GM12865 (cell line): ENCODE data around the gene PFKL.
"Not testable (repeated sequence)": the region's sequence is repeated elsewhere in the genome, so short reads cannot be mapped to it uniquely, and the experiment has no call there.

ENCODE experiments used
- DNase-seq: peaks from one replicate; pipeline ENCODE4 v3.0.0; 2010; ENCODE audit warnings: low read depth
- H3K4me3 ChIP-seq: 2 replicates; pipeline ENCODE4 v1.5.1; 2011; ENCODE audit warnings: mild to moderate bottlenecking, low read depth, low read length, control low read depth
- TF ChIP-seq, protein P1 (sequence below): IDR thresholded peaks from 2 replicates; pipeline ENCODE4 v1.5.1; 2011; ENCODE audit warnings: low read length, control low read depth, low read depth, inconsistent platforms; ENCODE audit not compliant: insufficient read depth; ENCODE audit errors: missing control alignments

PFKL gene

GRCh38 chr21:44359396-44359795 lies 59.5 kb downstream of the PFKL start:
- no peak for DNase-seq
- TF ChIP-seq, protein P1, sequence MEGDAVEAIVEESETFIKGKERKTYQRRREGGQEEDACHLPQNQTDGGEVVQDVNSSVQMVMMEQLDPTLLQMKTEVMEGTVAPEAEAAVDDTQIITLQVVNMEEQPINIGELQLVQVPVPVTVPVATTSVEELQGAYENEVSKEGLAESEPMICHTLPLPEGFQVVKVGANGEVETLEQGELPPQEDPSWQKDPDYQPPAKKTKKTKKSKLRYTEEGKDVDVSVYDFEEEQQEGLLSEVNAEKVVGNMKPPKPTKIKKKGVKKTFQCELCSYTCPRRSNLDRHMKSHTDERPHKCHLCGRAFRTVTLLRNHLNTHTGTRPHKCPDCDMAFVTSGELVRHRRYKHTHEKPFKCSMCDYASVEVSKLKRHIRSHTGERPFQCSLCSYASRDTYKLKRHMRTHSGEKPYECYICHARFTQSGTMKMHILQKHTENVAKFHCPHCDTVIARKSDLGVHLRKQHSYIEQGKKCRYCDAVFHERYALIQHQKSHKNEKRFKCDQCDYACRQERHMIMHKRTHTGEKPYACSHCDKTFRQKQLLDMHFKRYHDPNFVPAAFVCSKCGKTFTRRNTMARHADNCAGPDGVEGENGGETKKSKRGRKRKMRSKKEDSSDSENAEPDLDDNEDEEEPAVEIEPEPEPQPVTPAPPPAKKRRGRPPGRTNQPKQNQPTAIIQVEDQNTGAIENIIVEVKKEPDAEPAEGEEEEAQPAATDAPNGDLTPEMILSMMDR, result no peak
- H3K4me3 ChIP-seq, result no peak overlapping the region

GRCh38 chr21:44360159-44360558 lies 60.3 kb downstream of the PFKL start:
- H3K4me3 ChIP-seq, result no peak overlapping the region
- TF ChIP-seq, protein P1, result no peak
- no peak for DNase-seq

DNA sequence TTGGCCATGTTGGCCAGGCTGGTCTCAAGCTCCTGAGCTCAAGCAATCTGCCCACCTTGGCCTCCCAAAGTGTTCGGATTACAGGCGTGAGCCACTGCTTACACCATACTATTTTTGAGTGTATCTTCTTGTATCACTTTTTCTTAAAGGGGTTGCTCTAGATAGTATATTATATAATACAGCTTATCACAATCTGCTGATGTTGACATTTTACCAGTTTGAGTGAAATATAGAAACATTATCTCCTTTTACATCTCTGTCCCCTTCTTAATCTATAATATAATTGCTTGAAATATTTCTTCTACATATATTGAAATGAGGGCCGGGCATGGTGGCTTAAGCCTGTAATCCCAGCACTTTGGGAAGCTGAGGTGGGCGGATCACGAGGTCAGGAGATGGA lies 62.0 kb downstream of the PFKL start:
- DNase-seq, H3K4me3 ChIP-seq: not testable (repeated sequence)

DNA sequence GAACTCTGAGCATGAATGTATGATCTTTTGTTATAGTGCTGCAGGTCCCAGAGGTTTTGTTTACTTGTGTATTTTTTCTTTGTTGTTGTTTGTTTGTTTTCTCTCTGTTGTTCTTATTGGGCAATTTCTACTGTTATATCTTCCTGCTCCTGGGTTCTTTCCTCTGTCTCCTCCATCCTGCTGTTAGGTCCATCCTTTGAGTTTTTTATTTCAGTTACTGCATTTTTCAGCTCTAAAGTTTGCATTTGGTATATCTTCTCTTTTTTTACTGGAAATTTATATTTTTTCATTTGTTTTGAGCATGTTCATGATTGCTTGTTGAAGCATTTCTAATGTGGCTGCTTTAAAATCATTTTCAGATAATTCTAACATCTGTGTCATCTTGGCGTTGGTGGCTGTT lies 63.4 kb downstream of the PFKL start:
- TF ChIP-seq, protein P1, result no peak

DNA sequence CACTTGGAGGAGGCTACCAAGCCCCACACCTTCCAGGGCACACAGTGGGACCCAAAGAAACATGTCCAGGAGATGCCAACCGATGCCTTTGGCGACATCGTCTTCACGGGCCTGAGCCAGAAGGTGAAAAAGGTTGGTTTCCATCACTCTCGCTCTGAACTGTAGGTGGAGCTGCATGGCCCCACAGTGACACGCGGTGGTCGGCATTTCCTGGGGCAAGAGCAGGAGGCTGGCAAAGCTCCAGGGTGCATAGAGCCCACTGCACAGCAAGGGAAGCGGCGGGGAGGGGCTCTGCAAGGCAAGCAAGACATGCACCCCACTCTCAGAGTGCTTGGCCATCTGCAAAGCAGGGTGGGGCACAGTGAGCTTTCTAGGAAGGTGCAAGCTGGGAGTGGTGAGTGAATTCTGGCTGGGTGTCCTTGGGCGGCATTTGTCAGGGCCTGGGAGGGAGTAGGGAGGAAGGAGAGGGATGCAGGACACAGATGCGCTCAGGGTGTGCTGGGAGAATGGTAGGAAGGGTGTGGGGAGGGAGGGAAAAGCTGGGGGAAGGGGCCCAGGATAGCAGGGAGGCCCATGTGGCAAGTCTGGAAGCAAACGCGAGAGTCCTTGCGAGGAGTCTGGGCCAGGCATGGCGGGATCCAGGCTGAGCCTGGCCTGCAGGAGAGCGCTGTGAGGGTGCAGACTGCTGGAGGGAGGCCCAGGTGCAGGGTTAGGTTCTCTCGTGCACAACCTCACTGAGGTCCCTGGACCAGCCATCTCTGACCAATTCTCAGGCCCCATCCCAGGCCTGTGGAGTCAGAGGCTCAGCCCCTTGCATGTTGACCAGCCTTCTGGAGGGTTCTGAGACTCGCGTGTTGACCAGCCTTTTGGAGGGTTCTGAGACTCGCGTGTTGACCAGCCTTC lies 64.5 kb downstream of the PFKL start:
- H3K4me3 ChIP-seq, result no peak overlapping the region
- TF ChIP-seq, protein P1, result no peak
- DNase-seq, result no peak

More for the DNA sequence above, 63.4 kb downstream of the PFKL start:
- H3K4me3 ChIP-seq, result no peak overlapping the region
- no peak for DNase-seq

GRCh38 chr21:44365251-44365966 lies 65.6 kb downstream of the PFKL start:
- H3K4me3 ChIP-seq, result no peak overlapping the region
- no peak for DNase-seq
- TF ChIP-seq, protein P1, result no peak

DNA sequence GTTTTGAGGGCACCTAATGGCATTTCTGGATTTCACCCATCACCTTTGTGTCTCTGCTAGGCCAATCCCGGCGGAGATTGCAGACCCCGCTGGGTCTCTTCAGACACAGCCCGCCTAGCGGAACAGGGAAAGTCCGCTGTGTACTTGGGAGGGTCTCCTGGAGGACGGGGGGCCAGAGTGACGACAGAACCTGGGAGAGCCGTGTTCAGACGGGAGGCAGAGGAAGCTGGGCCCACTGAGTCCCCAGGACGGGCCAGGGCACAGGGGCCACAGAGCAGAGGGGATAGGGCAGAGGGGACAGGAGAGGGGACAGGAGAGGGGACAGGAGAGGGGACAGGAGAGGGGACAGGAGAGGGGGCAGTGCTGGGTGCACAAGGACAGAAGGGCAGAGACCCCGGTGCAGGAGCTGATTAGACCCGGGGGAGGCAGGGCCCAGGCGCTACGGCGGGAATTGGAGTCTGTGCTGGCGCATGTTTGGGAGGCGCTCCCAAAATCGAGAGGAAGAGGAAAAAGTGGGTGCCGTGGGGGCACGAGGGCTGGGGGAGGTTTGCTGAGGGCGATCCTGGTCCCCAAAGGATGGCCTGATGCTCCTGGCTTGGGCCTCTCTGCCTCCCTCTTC lies 66.2 kb downstream of the PFKL start:
- DNase-seq, result no peak
- H3K4me3 ChIP-seq, result no peak overlapping the region
- TF ChIP-seq, protein P1, result no peak
